ENCODE measurements around the gene ARSG.

GRCh38 chr17:68375566-68375965, 84.3 kb downstream of the ARSG start:
- TF ChIP-seq CTCF (conservative IDR thresholded peaks at IDR 0.05), result no peak
- no peak for TF ChIP-seq ZFX (IDR thresholded peaks at IDR 0.05)

Data from C4-2B (cell line).